HG02884 (cell line): Measurements from ENCODE around the gene ITPRIPL2.

ENCODE experiments used
- ATAC-seq: cut with Tn5 transposase; IDR thresholded peaks from one replicate; pipeline ENCODE4 v1.9.1; 2021; ENCODE audit warnings: mild to moderate bottlenecking, moderate library complexity; ENCODE audit not compliant: unreplicated experiment

Gene ITPRIPL2

DNA sequence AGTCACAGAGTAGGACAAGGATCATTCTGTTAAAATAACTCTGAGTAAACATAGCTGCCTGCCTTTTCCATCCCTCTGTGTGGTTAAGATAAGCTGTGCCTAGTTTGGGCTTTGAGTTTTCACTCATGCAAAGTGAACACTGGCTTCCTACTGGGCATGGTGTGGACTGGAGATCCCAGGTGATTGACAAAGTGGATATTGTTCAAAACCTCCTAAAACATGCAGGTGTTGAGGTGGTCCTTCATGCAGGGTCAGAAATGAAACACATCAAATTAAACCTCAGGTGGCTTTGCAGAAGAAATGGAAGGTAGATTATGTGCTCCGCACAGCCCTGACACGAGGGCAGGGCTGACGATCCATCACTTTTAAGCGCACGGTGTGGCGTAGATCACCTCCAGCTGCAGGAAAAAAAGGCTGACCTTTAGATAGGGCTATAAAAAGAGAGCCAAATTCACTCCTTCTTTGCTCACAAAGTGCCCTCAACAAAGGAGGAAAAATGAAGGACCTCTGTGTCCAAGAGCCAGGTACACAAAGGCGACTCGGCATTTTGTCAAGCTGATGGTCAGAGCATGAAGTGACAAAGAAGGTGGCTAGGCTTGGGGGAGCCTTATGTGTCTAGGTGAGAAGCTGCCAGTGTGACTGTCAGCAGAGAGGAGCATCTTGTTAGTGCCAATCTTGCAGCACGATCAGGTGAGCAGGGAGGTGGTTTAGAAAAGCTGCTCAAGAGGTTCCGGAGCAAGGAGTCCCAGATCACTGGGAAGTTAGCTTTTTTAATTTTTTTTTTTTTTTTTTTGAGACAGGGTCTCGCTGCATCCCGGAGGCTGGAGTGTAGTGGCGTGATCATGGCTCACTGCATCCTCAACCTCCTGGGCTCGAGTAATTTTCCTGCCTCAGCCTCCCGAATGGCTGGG, 19.9 kb upstream of the ITPRIPL2 start:
- ATAC-seq, result no peak

DNA sequence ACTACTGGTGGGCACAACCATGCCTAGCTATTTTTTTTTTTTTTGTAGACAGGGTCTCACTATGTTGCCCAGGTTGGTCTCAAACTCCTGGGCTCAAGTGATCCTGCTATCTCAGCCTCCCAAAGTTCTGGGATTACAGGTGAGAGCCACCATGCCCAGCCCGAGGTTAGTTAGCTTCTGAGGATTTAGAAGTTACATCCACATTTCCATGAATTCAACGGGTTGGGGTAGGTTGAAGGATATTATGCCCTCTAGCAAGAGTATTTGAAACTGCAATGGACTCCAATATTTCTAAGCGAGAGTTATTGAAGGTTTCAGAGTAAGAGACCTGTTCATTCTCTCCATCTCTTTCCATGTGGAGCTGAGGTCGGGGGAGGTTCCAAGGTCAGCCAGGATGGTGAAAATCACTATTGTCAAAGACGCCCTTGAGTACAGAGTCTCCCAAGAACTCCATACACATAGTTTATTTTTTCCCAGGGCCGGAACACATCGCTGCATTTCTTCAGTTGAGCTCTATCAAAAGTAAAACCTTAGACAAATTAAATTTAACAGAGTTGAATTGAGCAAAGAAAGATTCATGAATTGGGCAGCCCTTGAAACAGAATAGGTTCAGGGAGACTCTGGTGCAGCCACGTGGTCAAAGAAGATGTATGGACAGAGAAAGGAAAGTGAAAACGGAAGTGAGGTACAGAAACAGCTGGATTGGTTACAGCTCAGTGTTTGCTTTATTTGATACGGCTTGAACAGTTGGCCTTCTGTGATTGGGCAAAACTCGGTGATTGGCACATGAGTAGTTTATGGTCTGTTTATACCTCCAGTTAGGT, 19.0 kb upstream of the ITPRIPL2 start:
- ATAC-seq, result no peak

DNA sequence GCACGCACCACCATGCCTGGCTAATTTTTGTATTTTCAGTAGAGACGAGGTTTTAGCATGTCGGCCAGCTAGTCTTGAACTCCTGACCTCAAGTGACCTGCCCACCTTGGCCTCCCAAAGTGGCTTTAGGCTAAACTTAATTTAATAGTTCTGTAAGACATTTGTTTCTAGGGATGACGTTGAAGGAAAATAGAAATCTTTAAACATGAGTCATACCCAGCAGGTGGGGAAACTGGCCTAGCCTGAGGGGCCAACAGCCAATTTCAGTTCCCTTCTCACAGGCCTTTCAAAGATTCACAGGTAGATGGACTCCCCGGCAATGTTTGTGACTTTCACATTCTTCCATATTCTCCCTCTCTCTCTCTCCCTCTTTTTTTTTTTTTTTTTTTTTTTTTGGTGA, 18.1 kb upstream of the ITPRIPL2 start:
- ATAC-seq, result no peak

GRCh38 chr16:19098173-19098572, 15.6 kb upstream of the ITPRIPL2 start:
- ATAC-seq, result no peak

GRCh38 chr16:19102187-19102872, 11.4 kb upstream of the ITPRIPL2 start:
- no peak for ATAC-seq

GRCh38 chr16:19104607-19105006, 9.2 kb upstream of the ITPRIPL2 start:
- no peak for ATAC-seq

DNA sequence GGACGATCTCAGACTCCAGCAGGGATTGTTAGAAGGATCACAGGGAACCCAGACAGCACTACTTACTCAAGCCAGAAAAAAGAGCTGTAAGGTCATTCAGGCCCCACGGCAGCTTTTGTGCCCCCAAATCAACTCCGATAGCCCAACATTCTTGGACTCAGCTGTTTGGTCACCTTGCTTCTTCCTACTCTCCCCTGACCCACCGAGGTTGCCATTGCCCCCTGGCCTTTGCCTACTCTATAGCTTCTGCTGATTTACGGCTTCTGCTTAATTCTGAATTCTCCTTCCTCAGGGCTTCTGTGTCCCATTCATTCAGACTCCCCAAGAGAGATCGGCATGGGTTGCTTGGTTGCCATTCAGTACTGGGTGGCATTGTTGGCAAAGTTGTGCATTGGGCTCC, 8.6 kb upstream of the ITPRIPL2 start:
- no peak for ATAC-seq

GRCh38 chr16:19105891-19106624, 7.7 kb upstream of the ITPRIPL2 start:
- no peak for ATAC-seq

DNA sequence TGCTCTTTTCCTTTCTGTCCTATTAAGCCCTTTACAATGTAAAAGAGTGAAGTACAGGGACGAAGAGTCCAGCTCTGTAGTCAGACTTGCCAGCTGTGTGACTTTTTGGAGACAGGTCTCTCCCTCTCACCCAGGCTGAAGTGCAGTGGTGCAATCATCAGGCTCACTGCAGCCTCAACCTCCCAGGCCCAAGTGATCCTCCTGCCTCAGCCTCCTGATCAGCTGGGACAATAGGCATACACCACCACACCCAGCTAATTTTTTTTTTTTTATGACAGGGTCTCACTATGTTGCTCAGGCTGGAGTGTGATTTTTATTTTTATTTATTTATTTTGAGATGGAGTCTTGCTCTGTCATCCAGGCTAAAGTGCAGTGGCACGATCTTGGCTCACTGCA, 7.1 kb upstream of the ITPRIPL2 start:
- ATAC-seq, result no peak

GRCh38 chr16:19108409-19109287, 5.1 kb upstream of the ITPRIPL2 start:
- ATAC-seq, result no peak

DNA sequence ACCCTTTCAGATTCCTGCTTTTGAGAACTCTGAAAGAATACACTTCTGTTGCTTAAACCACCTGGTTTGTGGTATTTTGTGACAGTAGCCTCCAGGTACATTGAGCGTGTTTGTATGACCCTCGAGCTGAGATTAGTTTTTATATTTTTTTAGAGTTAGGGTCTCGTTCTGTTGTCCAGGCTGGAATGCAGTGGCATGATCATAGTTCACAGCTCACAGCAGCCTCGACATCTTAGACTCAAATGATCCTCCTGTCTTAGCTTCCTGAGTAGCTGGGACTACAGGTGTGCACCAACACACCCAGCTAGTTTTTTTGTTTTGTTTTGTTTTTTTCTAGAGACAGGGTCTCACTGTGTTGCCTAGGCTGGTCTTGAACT, 4.5 kb upstream of the ITPRIPL2 start:
- no peak for ATAC-seq

- ATAC-seq, result no peak
These were observed 3.0 kb upstream of the ITPRIPL2 start for GRCh38 chr16:19110537-19111360.

GRCh38 chr16:19112099-19112407, 1.7 kb upstream of the ITPRIPL2 start:
- ATAC-seq, result no peak

GRCh38 chr16:19114359-19115147, 789 bp downstream of the ITPRIPL2 start:
- no peak for ATAC-seq

GRCh38 chr16:19115148-19116021, 1.6 kb downstream of the ITPRIPL2 start:
- no peak for ATAC-seq

- ATAC-seq, result no peak
These were observed 3.1 kb downstream of the ITPRIPL2 start for GRCh38 chr16:19116711-19117449.
